HCT116 (cell line): Measurements from ENCODE around the gene LRP1B.

Experiments
- ATF3 ChIP-seq: IDR thresholded peaks from 2 replicates; pipeline ENCODE4 v1.6.1; 2012
- CTCF ChIP-seq, 3 experiments: fragments of 200-600 bp in 1 of 3; sonication (generic) in 1 of 3; IDR thresholded peaks in 2 of 3; conservative IDR thresholded peaks in 1 of 3; 2 replicates each; pipeline ENCODE4 v1.5.1; 2012 to 2017; ENCODE audit warnings: low read depth in 2 of 3, low read length in 2 of 3, antibody characterized with exemption in 1 of 3, borderline replicate concordance in 1 of 3, control low read depth in 1 of 3, mild to moderate bottlenecking in 1 of 3, mixed read lengths in 1 of 3, mixed run types in 1 of 3, moderate library complexity in 1 of 3; ENCODE audit not compliant: insufficient read depth in 1 of 3
- ELF1 ChIP-seq: IDR thresholded peaks from 2 replicates; pipeline ENCODE4 v1.6.1; 2012; ENCODE audit warnings: low read depth, borderline replicate concordance
- EZH2 ChIP-seq: fragments of 200-600 bp; sonication (generic); IDR thresholded peaks from 2 replicates; pipeline ENCODE4 v1.6.1; 2017; ENCODE audit warnings: antibody characterized with exemption, mixed run types
- EZH2phosphoT487 ChIP-seq: fragments of 200-600 bp; IDR thresholded peaks from 2 replicates; pipeline ENCODE4 v1.6.1; 2018; ENCODE audit warnings: antibody characterized with exemption, borderline replicate concordance
- POLR2A ChIP-seq: IDR thresholded peaks from 2 replicates; pipeline ENCODE4 v1.7.0; 2011; ENCODE audit warnings: borderline replicate concordance; ENCODE audit not compliant: insufficient read depth, insufficient read length; ENCODE audit errors: extremely low read depth
- POLR2AphosphoS5 ChIP-seq: IDR thresholded peaks from 2 replicates; pipeline ENCODE4 v1.6.1; 2011; ENCODE audit warnings: mild to moderate bottlenecking, low read depth, low read length, moderate library complexity
- TCF7L2 ChIP-seq: IDR thresholded peaks from 2 replicates; pipeline ENCODE4 v1.7.0; 2011; ENCODE audit warnings: borderline replicate concordance, inconsistent platforms; ENCODE audit not compliant: insufficient read depth, insufficient read length; ENCODE audit errors: extremely low read depth

- TF ChIP-seq CTCF (IDR thresholded peaks at IDR 0.05 in 2 of 3, conservative IDR thresholded peaks at IDR 0.05 in 1 of 3; ENCODE audit: borderline replicate concordance in 1 of 3, insufficient read depth in 1 of 3, low read depth in 2 of 3, low read length in 2 of 3), result peak; percentile 35 to 69 (median 65); a peak in 5 of 6 replicates
- TF ChIP-seq ATF3, result no peak
- no peak for TF ChIP-seq POLR2A
- TF ChIP-seq EZH2, result no peak
- TF ChIP-seq TCF7L2, result no peak
- TF ChIP-seq POLR2AphosphoS5, result no peak
- no peak for TF ChIP-seq EZH2phosphoT487
- no peak for TF ChIP-seq ELF1
Measured at GRCh38 chr2:141554810-141555209, 576.0 kb downstream of the LRP1B start.
